Trophoblast cell (in vitro differentiated cells and primary cell): ENCODE measurements around the gene BTBD6.

Experiments
- DNase-seq, 2 donors: peaks; one replicate each; pipeline ENCODE4 v3.0.0-alpha.2; 2016
- H2AFZ ChIP-seq: 2 replicates; pipeline ENCODE4 v1.6.1; 2013; ENCODE audit warnings: low read length, moderate library complexity, mild to moderate bottlenecking; ENCODE audit not compliant: insufficient read depth, poor library complexity
- H2AK5ac ChIP-seq: 2 replicates; pipeline ENCODE4 v1.6.1; 2013; ENCODE audit warnings: mild to moderate bottlenecking, low read length
- H2BK120ac ChIP-seq: 2 replicates; pipeline ENCODE4 v1.6.1; 2013; ENCODE audit warnings: low read length, mild to moderate bottlenecking, moderate library complexity; ENCODE audit not compliant: insufficient read depth, poor library complexity
- H2BK12ac ChIP-seq: 2 replicates; pipeline ENCODE4 v1.6.1; 2013; ENCODE audit warnings: mild to moderate bottlenecking, low read length, moderate library complexity
- H2BK5ac ChIP-seq: 2 replicates; pipeline ENCODE4 v1.6.1; 2013; ENCODE audit warnings: low read length, low read depth, moderate library complexity, mild to moderate bottlenecking; ENCODE audit not compliant: poor library complexity
- H3K14ac ChIP-seq: 2 replicates; pipeline ENCODE4 v1.6.1; 2013; ENCODE audit warnings: mild to moderate bottlenecking, low read length
- H3K18ac ChIP-seq: 2 replicates; pipeline ENCODE4 v1.6.1; 2013; ENCODE audit warnings: mild to moderate bottlenecking, low read length
- H3K23ac ChIP-seq: 2 replicates; pipeline ENCODE4 v1.6.1; 2013; ENCODE audit warnings: low read length
- H3K27ac ChIP-seq: 2 replicates; pipeline ENCODE4 v1.5.1; 2013; ENCODE audit warnings: low read depth, mild to moderate bottlenecking, inconsistent platforms, low read length, moderate library complexity
- H3K27me3 ChIP-seq: 2 replicates; pipeline ENCODE4 v1.6.1; 2013; ENCODE audit warnings: inconsistent platforms, mild to moderate bottlenecking, low read length, moderate library complexity; ENCODE audit not compliant: insufficient read depth
- H3K36me3 ChIP-seq, 2 experiments: 1 replicate in 1 of 2; 2 replicates in 1 of 2; pipeline ENCODE4 v1.6.1; 2013; ENCODE audit warnings: low read length in 2 of 2, mild to moderate bottlenecking in 2 of 2, moderate library complexity in 1 of 2; ENCODE audit not compliant: insufficient read depth in 2 of 2, control insufficient read depth in 1 of 2
- H3K4ac ChIP-seq: 2 replicates; pipeline ENCODE4 v1.6.1; 2013; ENCODE audit warnings: low read depth, mild to moderate bottlenecking, low read length, moderate library complexity
- H3K4me1 ChIP-seq, 2 experiments: 1 replicate in 1 of 2; 2 replicates in 1 of 2; pipeline ENCODE4 v1.6.1; 2013; ENCODE audit warnings: low read length in 2 of 2, mild to moderate bottlenecking in 2 of 2, moderate library complexity in 1 of 2; ENCODE audit not compliant: insufficient read depth in 2 of 2, control insufficient read depth in 1 of 2
- H3K4me2 ChIP-seq: 2 replicates; pipeline ENCODE4 v1.6.1; 2013; ENCODE audit warnings: inconsistent platforms, mild to moderate bottlenecking, low read length, moderate library complexity
- H3K4me3 ChIP-seq: 2 replicates; pipeline ENCODE4 v1.5.1; 2013; ENCODE audit warnings: mild to moderate bottlenecking, low read depth, low read length, inconsistent platforms
- H3K79me1 ChIP-seq: one replicate; pipeline ENCODE4 v1.6.1; 2013; ENCODE audit warnings: low read length
- H3K79me2 ChIP-seq: 2 replicates; pipeline ENCODE4 v1.6.1; 2013; ENCODE audit warnings: low read length, mild to moderate bottlenecking; ENCODE audit not compliant: control insufficient read depth, insufficient read depth, poor library complexity
- H3K9ac ChIP-seq: 2 replicates; pipeline ENCODE4 v1.6.1; 2013; ENCODE audit warnings: mild to moderate bottlenecking, low read length
- H3K9me3 ChIP-seq: 2 replicates; pipeline ENCODE4 v1.6.1; 2013; ENCODE audit warnings: low read depth, mild to moderate bottlenecking, control low read depth, inconsistent platforms, low read length; ENCODE audit not compliant: insufficient read depth
- H4K12ac ChIP-seq: 2 replicates; pipeline ENCODE4 v1.6.1; 2013; ENCODE audit warnings: low read depth, mild to moderate bottlenecking, low read length, moderate library complexity
- H4K8ac ChIP-seq: 2 replicates; pipeline ENCODE4 v1.6.1; 2013; ENCODE audit warnings: low read depth, mild to moderate bottlenecking, low read length, moderate library complexity
- H4K91ac ChIP-seq: one replicate; pipeline ENCODE4 v1.6.1; 2013; ENCODE audit warnings: low read depth, mild to moderate bottlenecking, low read length, moderate library complexity
- WGBS: extraction: QIAGEN DNeasy Blood & Tissue Kit; methylation state at CpG from one replicate; pipeline ENCODE4 v1.1.7; 2013; ENCODE audit warnings: missing lambda C conversion rate; ENCODE audit not compliant: insufficient read length, insufficient coverage; ENCODE audit errors: extremely low coverage; 5-methylcytosine and 5-hydroxymethylcytosine counted together

BTBD6 gene

DNA sequence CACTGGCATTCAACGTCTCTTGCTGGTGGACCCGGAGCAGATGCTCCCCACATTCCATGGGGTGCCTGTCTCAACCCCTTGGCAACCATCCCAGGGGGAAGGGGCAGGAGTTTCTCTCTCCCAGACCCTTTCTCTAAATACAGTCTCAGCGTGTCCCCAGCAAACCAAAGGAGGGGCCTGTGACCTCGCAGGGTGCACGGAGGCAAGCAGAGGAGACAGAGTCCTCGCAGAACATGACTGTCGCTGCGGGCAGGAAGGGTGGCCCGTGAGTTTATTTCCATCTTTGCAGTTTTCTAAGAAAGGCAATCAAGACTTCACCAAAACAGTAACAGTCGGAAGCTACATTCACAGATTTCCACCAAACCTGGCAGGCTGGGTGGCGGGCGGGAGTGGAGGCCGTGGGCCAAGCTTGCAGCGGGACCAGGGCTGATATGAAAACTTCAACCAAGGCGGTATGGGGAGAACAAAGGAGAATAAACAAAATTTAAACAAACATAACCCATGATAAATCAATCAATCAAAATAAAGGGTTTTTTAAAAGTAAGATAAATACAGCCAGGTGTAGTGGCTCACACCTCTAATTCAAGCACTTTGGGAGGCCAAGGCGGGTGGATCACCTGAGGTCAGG, 33.9 kb downstream of the BTBD6 start:
- Histone ChIP-seq H2BK5ac (no peak overlapping the region), H3K4ac (no peak overlapping the region), H3K4me2 (no peak overlapping the region), H3K4me3 (no peak overlapping the region), H3K79me1 (no peaks in the 10 kb centered on the region), H4K91ac (no peak overlapping the region), H3K27ac (no peak overlapping the region), H2AFZ (no peak overlapping the region), H3K14ac (no peak overlapping the region), H3K79me2 (no peaks in the 10 kb centered on the region), H3K27me3 (no peaks in the 10 kb centered on the region), H4K8ac (no peak overlapping the region), H3K23ac (no peak overlapping the region), H2BK120ac (no peak overlapping the region), H2AK5ac (no peak overlapping the region), H4K12ac (no peak overlapping the region), H3K4me1 (no peaks in the 10 kb centered on the region), H3K18ac (no peak overlapping the region), H2BK12ac (no peak overlapping the region), H3K36me3 (peaks cover 0 to 5% of the 10 kb centered on the region in 2 experiments), H3K9ac (no peak overlapping the region), H3K9me3 (no peaks in the 10 kb centered on the region)
- no CpG with 5 or more reads among the region's 16 CpGs for WGBS
- DNase-seq: no peak

DNA sequence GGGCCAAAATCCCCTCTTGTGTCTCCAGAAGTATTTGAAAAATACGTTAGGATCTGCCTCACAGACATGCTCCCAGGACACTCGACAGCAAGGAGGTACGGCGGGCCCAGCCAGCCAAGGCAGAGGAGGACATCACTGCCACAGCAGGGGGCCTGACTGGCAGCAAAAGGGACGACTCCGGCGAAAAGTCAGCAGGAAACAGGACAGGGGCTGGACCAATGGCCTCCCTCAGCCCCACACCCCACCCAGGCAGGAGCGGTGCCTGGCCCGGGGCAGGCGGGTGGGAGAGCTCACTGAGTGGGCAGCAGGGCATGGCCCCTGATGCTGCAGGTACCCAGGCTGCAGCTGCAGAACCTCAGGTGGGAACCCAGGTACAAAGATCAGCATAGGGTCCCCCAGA, 34.7 kb downstream of the BTBD6 start:
- no peak overlapping the region for H3K14ac ChIP-seq
- peaks cover 0 to 5% of the 10 kb centered on the region in 2 experiments for H3K36me3 ChIP-seq
- no peak overlapping the region for H2BK5ac ChIP-seq
- H4K12ac ChIP-seq: no peak overlapping the region
- WGBS: no CpG with 5 or more reads among the region's 10 CpGs
- H2BK12ac ChIP-seq: no peak overlapping the region
- no peak overlapping the region for H2AFZ ChIP-seq
- no peak overlapping the region for H4K8ac ChIP-seq
- no peak overlapping the region for H3K9ac ChIP-seq
- H3K9me3 ChIP-seq: no peaks in the 10 kb centered on the region
- H3K4me2 ChIP-seq: no peak overlapping the region
- H3K27ac ChIP-seq: no peak overlapping the region
- no peak overlapping the region for H3K4ac ChIP-seq
- DNase-seq: no peak
- H3K4me1 ChIP-seq: no peaks in the 10 kb centered on the region
- no peak overlapping the region for H3K18ac ChIP-seq
- no peaks in the 10 kb centered on the region for H3K79me1 ChIP-seq
- H2BK120ac ChIP-seq: no peak overlapping the region
- H3K27me3 ChIP-seq: no peaks in the 10 kb centered on the region
- no peak overlapping the region for H2AK5ac ChIP-seq
- H4K91ac ChIP-seq: no peak overlapping the region
- H3K23ac ChIP-seq: no peak overlapping the region
- H3K4me3 ChIP-seq: no peak overlapping the region
- no peaks in the 10 kb centered on the region for H3K79me2 ChIP-seq

DNA sequence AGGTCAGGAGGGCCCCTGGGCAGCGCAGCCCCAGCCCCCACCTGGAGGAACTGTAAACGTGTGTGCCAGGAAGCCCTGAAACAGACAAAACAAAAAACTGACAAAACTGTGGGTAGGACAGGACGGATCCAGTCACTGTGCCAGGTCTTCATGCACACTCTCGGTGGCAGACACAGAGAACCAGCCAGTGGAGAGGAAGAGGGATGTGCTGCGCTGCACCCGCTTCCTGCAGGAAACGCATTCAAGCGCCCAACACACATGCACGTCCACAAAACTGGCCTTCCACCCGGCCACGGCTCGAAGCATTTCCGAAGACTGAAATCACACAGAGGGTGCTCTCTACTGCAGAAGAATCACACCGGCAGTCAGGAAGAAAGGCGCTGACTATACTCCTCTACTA, 35.6 kb downstream of the BTBD6 start:
- Histone ChIP-seq H2AFZ (no peak overlapping the region), H4K91ac (no peak overlapping the region), H3K36me3 (peaks cover 0 to 5% of the 10 kb centered on the region in 2 experiments), H3K79me1 (no peaks in the 10 kb centered on the region), H3K27me3 (no peaks in the 10 kb centered on the region), H3K18ac (no peak overlapping the region), H3K9me3 (no peaks in the 10 kb centered on the region), H3K4ac (no peak overlapping the region), H3K4me1 (no peaks in the 10 kb centered on the region), H2BK5ac (no peak overlapping the region), H2AK5ac (no peak overlapping the region), H3K4me2 (no peak overlapping the region), H3K23ac (no peak overlapping the region), H3K14ac (no peak overlapping the region), H3K27ac (no peak overlapping the region), H3K79me2 (no peaks in the 10 kb centered on the region), H3K4me3 (no peak overlapping the region), H3K9ac (no peak overlapping the region), H4K8ac (no peak overlapping the region), H2BK12ac (no peak overlapping the region), H4K12ac (no peak overlapping the region), H2BK120ac (no peak overlapping the region)
- no peak for DNase-seq
- no CpG with 5 or more reads among the region's 15 CpGs for WGBS

DNA sequence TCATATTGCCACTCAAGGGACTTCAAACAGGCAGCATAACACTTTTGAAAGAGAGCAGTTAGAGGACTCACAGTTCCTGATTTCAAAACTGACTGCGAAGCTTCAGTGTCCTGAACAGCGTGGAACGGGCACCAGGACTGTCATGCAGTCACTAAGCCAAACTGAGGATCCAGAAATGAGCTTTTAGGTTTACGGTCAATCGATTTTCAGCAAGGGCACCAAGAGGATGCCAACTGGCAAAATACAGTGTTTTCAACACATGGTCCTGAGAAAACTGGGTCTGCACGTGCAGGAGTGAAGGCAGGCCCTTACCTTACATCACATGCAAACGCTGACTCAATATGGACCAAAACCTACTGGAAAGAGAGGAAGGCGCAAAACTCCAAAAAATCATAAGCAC, 36.8 kb downstream of the BTBD6 start:
- WGBS: no CpG with 5 or more reads among the region's 8 CpGs
- Histone ChIP-seq H3K14ac (no peak overlapping the region), H2BK12ac (no peak overlapping the region), H3K18ac (no peak overlapping the region), H3K4me1 (no peaks in the 10 kb centered on the region), H3K27me3 (no peaks in the 10 kb centered on the region), H3K9me3 (no peaks in the 10 kb centered on the region), H4K12ac (no peak overlapping the region), H3K36me3 (peaks cover 0 to 5% of the 10 kb centered on the region in 2 experiments), H2BK5ac (no peak overlapping the region), H3K4ac (no peak overlapping the region), H3K4me2 (no peak overlapping the region), H3K23ac (no peak overlapping the region), H2AK5ac (no peak overlapping the region), H3K27ac (no peak overlapping the region), H3K9ac (no peak overlapping the region), H2BK120ac (no peak overlapping the region), H4K91ac (no peak overlapping the region), H3K79me2 (no peaks in the 10 kb centered on the region), H3K79me1 (no peaks in the 10 kb centered on the region), H4K8ac (no peak overlapping the region), H2AFZ (no peak overlapping the region), H3K4me3 (no peak overlapping the region)
- no peak for DNase-seq
